Activated T-cell treated with anti-CD3 and anti-CD28 coated beads, Interleukin-2, amount 50 U/mL, for 1 hour (primary cell): ENCODE data around the gene TMEM132D.
"Not testable (repeated sequence)": the region's sequence is repeated elsewhere in the genome, so short reads cannot be mapped to it uniquely, and the experiment has no call there.

Experiments used
- DNase-seq: peaks from one replicate; pipeline ENCODE4 v3.0.0-alpha.2; 2020

TMEM132D gene

GRCh38 chr12:129080821-129081220, 823.0 kb downstream of the TMEM132D start:
- DNase-seq = no peak

- no peak for DNase-seq
Observed at GRCh38 chr12:129080391-129080790, 823.4 kb downstream of the TMEM132D start.

GRCh38 chr12:129079719-129080118, 824.1 kb downstream of the TMEM132D start:
- no peak for DNase-seq

GRCh38 chr12:129076441-129077320, 827.1 kb downstream of the TMEM132D start:
- no peak for DNase-seq

GRCh38 chr12:129075460-129076208, 828.2 kb downstream of the TMEM132D start:
- DNase-seq = no peak

- DNase-seq = no peak
Observed at GRCh38 chr12:129074379-129074778, 829.4 kb downstream of the TMEM132D start.

GRCh38 chr12:129073157-129073915, 830.5 kb downstream of the TMEM132D start:
- DNase-seq = no peak

GRCh38 chr12:129071362-129071761, 832.5 kb downstream of the TMEM132D start:
- no peak for DNase-seq

- no peak for DNase-seq
Observed at GRCh38 chr12:129069886-129070285, 833.9 kb downstream of the TMEM132D start.

GRCh38 chr12:129068684-129069083, 835.1 kb downstream of the TMEM132D start:
- no peak for DNase-seq

GRCh38 chr12:129067491-129067890, 836.3 kb downstream of the TMEM132D start:
- DNase-seq = no peak

- no peak for DNase-seq
Observed at GRCh38 chr12:129064209-129064855, 839.5 kb downstream of the TMEM132D start.

- no peak for DNase-seq
Observed at GRCh38 chr12:129063600-129063999, 840.2 kb downstream of the TMEM132D start.

- DNase-seq = no peak
Observed at GRCh38 chr12:129053232-129053631, 850.6 kb downstream of the TMEM132D start.

- DNase-seq = no peak
Observed at GRCh38 chr12:129052373-129052772, 851.5 kb downstream of the TMEM132D start.

- no peak for DNase-seq
Observed at GRCh38 chr12:129049917-129050316, 853.9 kb downstream of the TMEM132D start.

- DNase-seq = not testable (repeated sequence)
Observed at GRCh38 chr12:129043334-129043733, 860.5 kb downstream of the TMEM132D start.

- no peak for DNase-seq
Observed at GRCh38 chr12:129036135-129036534, 867.7 kb downstream of the TMEM132D start.

GRCh38 chr12:129034558-129035289, 869.1 kb downstream of the TMEM132D start:
- DNase-seq = no peak

- DNase-seq = no peak
Observed at GRCh38 chr12:129028844-129029243, 875.0 kb downstream of the TMEM132D start.

GRCh38 chr12:129025055-129025454, 878.8 kb downstream of the TMEM132D start:
- DNase-seq = no peak
